ENCODE data around the gene SREBF1.

Gene SREBF1

DNA sequence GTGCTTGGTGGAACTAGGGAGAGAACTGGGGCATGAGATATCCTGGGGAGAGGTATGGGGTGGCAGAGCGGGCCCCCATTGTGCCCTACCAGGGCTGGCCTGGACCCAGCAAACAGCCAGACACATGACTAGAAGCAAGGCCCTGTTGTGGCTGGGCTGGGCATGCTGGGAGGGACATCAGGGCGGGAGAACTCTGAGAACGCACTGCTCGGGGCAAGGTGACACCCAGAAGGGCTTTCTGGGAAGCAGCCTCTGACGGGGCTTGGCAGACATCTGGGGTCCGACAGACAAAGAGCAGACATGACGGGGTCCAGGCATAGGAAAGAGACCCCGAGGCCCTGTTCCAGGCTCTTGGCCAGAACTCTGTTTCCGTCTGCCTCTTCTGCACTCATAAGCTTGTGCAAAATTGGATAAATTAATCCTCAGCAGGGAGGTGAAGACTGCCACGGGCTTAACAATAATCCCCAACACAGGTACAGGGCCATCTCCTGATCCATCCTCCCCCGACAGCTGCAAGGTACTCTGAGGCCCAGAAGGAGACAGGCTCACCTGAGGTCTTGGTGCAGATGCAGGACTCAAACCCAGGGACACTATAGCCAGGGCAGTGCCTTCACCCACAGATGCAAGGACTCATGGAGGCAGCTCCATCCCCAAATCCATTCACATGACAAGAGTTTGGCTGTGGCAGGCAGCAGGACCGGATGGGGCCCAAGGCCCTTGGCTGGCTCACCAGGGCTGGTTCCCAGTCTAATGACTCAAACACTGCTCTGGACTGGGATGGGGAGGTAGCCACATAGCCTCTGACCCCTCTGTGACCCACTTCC lies 5.4 kb downstream of the SREBF1 start:
- in situ Hi-C loops (cut with HindIII; ENCODE audit: low sequenced_read_pairs): no loop called here
- DNase-seq (ENCODE audit: low read depth, low spot score): no peak
- TF ChIP-seq, protein P1, sequence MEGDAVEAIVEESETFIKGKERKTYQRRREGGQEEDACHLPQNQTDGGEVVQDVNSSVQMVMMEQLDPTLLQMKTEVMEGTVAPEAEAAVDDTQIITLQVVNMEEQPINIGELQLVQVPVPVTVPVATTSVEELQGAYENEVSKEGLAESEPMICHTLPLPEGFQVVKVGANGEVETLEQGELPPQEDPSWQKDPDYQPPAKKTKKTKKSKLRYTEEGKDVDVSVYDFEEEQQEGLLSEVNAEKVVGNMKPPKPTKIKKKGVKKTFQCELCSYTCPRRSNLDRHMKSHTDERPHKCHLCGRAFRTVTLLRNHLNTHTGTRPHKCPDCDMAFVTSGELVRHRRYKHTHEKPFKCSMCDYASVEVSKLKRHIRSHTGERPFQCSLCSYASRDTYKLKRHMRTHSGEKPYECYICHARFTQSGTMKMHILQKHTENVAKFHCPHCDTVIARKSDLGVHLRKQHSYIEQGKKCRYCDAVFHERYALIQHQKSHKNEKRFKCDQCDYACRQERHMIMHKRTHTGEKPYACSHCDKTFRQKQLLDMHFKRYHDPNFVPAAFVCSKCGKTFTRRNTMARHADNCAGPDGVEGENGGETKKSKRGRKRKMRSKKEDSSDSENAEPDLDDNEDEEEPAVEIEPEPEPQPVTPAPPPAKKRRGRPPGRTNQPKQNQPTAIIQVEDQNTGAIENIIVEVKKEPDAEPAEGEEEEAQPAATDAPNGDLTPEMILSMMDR (IDR thresholded peaks at IDR 0.05; ENCODE audit: low read depth, low read length): no peak
- no peak overlapping the region for H3K4me3 ChIP-seq (ENCODE audit: low read depth, low read length)

DNA sequence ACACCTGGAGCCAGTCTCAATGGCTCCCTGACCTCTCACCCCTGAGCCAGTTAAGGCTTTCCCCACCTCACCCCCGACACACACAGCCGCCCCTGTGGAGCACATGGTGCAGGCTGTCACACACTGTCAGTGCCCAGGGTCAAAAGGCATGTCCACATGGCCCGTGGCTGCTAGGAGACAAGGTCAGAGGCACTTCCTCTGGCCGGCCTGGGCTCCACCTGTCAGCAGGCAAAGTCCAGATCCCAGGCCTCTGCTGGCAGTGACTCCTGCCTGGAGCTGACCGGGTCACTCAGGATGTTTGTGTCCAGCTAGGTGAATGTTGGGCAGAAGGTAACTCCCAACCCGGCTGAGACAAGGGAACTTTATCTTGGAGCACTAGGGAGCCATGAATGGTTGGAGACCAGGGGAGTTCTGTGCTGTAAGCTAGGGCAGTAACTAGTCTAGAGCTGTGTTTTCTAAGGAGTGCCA lies 6.0 kb downstream of the SREBF1 start:
- H3K4me3 ChIP-seq (ENCODE audit: low read depth, low read length): no peak overlapping the region
- in situ Hi-C loops (cut with HindIII; ENCODE audit: low sequenced_read_pairs): no loop called here

DNA sequence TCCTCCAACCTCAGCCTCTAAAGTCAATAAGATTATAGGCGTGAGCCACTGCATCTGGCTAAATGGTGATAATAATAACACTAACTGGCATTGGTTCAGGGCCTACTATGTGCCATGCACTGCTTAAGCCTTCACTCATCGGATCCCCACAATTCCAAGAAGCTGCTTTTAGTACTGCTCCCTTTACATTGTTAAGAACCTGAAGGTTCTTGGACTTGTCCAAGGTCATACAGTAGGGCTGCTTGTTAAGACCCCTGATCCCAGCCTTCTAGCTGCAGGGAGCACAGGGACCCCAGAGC lies 6.6 kb downstream of the SREBF1 start:
- TF ChIP-seq, protein P1 (IDR thresholded peaks at IDR 0.05; ENCODE audit: low read depth, low read length): no peak
- in situ Hi-C loops (cut with HindIII; ENCODE audit: low sequenced_read_pairs): no loop called here
- no peak overlapping the region for H3K4me3 ChIP-seq (ENCODE audit: low read depth, low read length)
- DNase-seq (ENCODE audit: low read depth, low spot score): no peak

More for the DNA sequence above, 6.0 kb downstream of the SREBF1 start:
- no peak for DNase-seq (ENCODE audit: low read depth, low spot score)
- TF ChIP-seq, protein P1 (IDR thresholded peaks at IDR 0.05; ENCODE audit: low read depth, low read length): no peak

DNA sequence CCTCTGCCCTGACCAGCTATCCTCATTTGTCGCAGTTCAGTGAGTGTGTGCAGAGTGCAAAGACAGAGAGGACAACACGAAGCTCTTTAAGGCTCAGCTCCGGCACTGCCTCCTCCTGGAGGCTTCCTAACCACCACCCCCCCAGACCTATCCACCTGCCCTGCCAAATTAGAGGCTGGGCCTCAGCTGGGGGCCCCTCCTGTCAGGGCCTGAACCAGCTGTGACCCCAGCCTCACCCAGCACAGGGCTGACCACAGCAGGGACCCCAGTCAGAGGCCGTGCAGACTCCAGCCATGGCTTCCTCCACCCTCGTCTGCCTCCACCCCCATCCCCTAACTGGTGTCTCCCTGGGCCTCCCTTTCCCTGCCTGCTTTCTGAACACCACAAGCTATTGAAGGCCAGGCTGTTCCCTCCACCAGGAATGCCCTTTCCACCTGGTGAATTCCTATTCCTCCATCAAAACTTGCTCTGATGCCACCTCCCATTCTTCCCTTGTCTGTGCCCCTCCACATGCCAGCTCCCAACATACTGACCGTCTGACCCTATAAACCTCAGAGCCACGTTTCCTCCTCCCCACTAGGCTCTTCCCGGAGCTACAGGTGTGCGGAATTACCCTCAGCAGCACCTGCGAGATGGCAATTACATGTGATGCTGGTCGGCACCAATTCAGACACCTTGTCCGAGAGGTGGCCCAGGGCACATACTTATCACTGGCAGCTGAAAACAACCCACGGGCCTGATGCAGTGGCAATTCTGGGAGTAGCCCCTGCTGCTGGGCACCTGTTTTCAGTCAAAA lies 8.8 kb downstream of the SREBF1 start:
- TF ChIP-seq, protein P1 (IDR thresholded peaks at IDR 0.05; ENCODE audit: low read depth, low read length): no peak
- in situ Hi-C loops (cut with HindIII; ENCODE audit: low sequenced_read_pairs): no loop called here

DNA sequence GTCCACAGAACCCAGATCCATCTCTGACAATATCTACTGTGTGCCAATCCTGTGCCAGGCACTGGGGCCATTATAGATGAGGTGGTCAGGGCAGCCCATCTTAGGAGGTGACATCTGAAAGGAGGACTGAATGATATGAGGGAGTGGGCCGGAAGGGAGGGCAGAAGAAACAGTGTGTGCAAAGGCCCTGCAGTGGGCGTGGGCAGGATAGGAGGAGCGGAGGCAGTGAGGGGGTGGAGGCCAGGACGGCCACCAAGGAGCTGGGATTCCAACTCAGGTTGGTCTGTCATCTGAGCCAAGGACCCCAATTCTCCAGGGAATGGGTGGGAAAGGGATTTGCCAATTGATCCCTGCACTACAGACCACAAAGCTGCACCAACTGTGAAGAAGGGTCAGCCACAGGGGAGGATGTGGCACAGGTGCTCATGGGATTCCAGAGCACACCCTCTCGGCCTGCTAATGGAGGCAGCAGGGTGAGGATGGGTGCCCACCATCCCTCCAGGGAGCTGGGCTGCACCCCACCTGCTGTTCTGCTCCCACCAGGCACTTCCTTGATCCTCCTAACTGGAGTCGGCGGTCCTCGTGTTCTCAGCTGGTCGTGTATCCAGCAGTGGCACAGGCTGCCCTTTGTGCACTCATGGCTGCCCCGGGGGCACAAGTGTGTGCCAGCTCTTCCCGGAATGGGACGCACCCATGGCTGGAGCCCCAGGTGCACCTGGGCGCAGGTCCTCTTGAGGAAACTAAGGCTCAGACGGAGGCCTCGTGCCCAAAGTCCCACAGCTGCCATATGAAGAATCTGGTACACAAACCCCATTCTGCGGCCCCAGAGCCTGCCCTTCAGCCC lies 9.6 kb downstream of the SREBF1 start:
- in situ Hi-C loops (cut with HindIII; ENCODE audit: low sequenced_read_pairs): no loop called here
- DNase-seq (ENCODE audit: low read depth, low spot score): no peak
- TF ChIP-seq, protein P1 (IDR thresholded peaks at IDR 0.05; ENCODE audit: low read depth, low read length): no peak
- no peak overlapping the region for H3K4me3 ChIP-seq (ENCODE audit: low read depth, low read length)

More for the DNA sequence above, 8.8 kb downstream of the SREBF1 start:
- H3K4me3 ChIP-seq (ENCODE audit: low read depth, low read length): no peak overlapping the region
- no peak for DNase-seq (ENCODE audit: low read depth, low spot score)

DNA sequence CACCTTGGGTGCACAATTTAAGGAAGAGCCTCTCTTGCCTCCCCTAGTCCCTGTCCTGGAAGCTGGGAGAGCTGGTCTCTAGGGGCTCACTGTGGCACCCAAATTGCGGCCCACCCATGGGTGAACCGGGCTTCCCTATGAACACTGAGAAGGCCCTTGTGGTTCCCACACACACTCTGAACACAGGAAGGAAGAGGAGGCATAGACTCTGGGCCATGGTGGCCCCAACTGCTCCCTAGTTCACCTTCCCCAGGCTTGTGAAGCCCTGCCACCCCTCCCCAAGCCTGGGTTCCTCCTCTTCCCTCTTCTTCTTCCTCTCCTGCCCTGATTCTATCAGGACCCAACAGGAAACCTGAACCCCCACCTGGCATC lies 10.5 kb downstream of the SREBF1 start:
- in situ Hi-C loops (cut with HindIII; ENCODE audit: low sequenced_read_pairs): no loop called here
- no peak overlapping the region for H3K4me3 ChIP-seq (ENCODE audit: low read depth, low read length)
- DNase-seq (ENCODE audit: low read depth, low spot score): no peak
- TF ChIP-seq, protein P1 (IDR thresholded peaks at IDR 0.05; ENCODE audit: low read depth, low read length): no peak
